HepG2 (cell line): ENCODE measurements around the gene GPALPP1. TPM values are rescaled to one million over a fixed set of nuclear protein-coding genes. Genes with fewer than 3 reads are reported as not detected.

Source experiments
- ATAC-seq: fragments of 200-7000 bp; cut with Tn5 transposase; 3 replicates; pipeline ENCODE4 v1.9.1; 2020; ENCODE audit warnings: mild to moderate bottlenecking, moderate library complexity
- BruUV-seq: library from RNA; stranded (reverse); fragments of 400-500 nt; replicated peaks from 2 replicates; lab custom pipeline; 2021; lab: Mats Ljungman, UMichigan
- CTCF ChIA-PET: fragments of 300-600 bp; formaldehyde crosslinking; extraction: SDS; loops from one replicate; lab custom pipeline; 2021; ENCODE audit warnings: low total read pairs, inconsistent platforms, low intra/inter-chr PET ratio; lab: Yijun Ruan, JAX
- POLR2A ChIA-PET: fragments of 350-600 bp; sonication (Branson Sonifier 250); formaldehyde crosslinking; loops from one replicate; lab custom pipeline; 2020; ENCODE audit warnings: antibody characterized with exemption, inconsistent platforms; lab: Yijun Ruan, JAX
- DNase-seq: peaks from one replicate; pipeline ENCODE4 v3.0.0-alpha.2; 2015; ENCODE audit warnings: low spot score
- FAIRE-seq: peaks from 3 replicates; lab custom pipeline; 2011; peaks lifted over from hg19 to GRCh38; lab: Jason Lieb, UNC
- H2AFZ ChIP-seq: one replicate; pipeline ENCODE4 v1.6.1; 2011; ENCODE audit warnings: low read length, inconsistent platforms
- H3K27ac ChIP-seq: fragments of 300-600 bp; 3 replicates; pipeline ENCODE4 v1.8.0; 2011; ENCODE audit warnings: mixed run types, mild to moderate bottlenecking, mixed read lengths, low read length, inconsistent platforms; ENCODE audit not compliant: insufficient read depth; ENCODE audit errors: extremely low read length
- H3K27me3 ChIP-seq, 2 experiments: fragments of 200-600 bp in 1 of 2; 2 replicates in 1 of 2; 3 replicates in 1 of 2; pipeline versions ENCODE4 v1.6.0 to v1.8.0; 2011; ENCODE audit warnings: low read length in 2 of 2, mild to moderate bottlenecking in 2 of 2, moderate library complexity in 2 of 2, inconsistent platforms in 1 of 2; ENCODE audit not compliant: insufficient read depth in 2 of 2, control insufficient read depth in 1 of 2
- H3K36me3 ChIP-seq, 2 experiments: fragments of 200-600 bp in 1 of 2; replicated peaks in 1 of 2; 2 replicates in 1 of 2; 3 replicates in 1 of 2; pipeline versions ENCODE4 v1.5.1 to v1.8.0; 2011; ENCODE audit warnings: low read length in 2 of 2, inconsistent platforms in 1 of 2; ENCODE audit not compliant: insufficient read depth in 2 of 2, control insufficient read depth in 1 of 2
- H3K4me1 ChIP-seq: 2 replicates; pipeline ENCODE4 v1.5.1; 2012; ENCODE audit warnings: low read length, inconsistent platforms; ENCODE audit not compliant: insufficient read depth
- H3K4me2 ChIP-seq: 2 replicates; pipeline ENCODE4 v1.6.0; 2011; ENCODE audit warnings: low read depth, low read length, inconsistent platforms
- H3K4me3 ChIP-seq, 3 experiments: fragments of 200-600 bp in 1 of 3; sonication (generic), shearing (Covaris generic) in 1 of 3; replicated peaks in 1 of 3; 2 replicates each; pipeline ENCODE4 v1.5.1; 2011 to 2016; ENCODE audit warnings: low read length in 3 of 3, inconsistent platforms in 2 of 3, low read depth in 2 of 3, mild to moderate bottlenecking in 2 of 3, control low read depth in 1 of 3, mixed read lengths in 1 of 3; ENCODE audit not compliant: insufficient read depth in 1 of 3
- H3K79me2 ChIP-seq: one replicate; pipeline ENCODE4 v1.6.1; 2011; ENCODE audit warnings: low read length, inconsistent platforms; ENCODE audit not compliant: insufficient read depth
- H3K9ac ChIP-seq: 2 replicates; pipeline ENCODE4 v1.6.0; 2011; ENCODE audit warnings: mild to moderate bottlenecking, low read depth, low read length, inconsistent platforms; ENCODE audit not compliant: insufficient read depth
- H3K9me3 ChIP-seq: 2 replicates; pipeline ENCODE4 v1.5.1; 2012; ENCODE audit warnings: mild to moderate bottlenecking, low read length
- H4K20me1 ChIP-seq: 2 replicates; pipeline ENCODE4 v1.6.0; 2011; ENCODE audit warnings: inconsistent platforms, mild to moderate bottlenecking, low read length, moderate library complexity; ENCODE audit not compliant: insufficient read depth
- AHDC1 ChIP-seq: sonication (generic); formaldehyde crosslinking; IDR thresholded peaks from 2 replicates; pipeline ENCODE4 v1.5.1; 2020; ENCODE audit warnings: mild to moderate bottlenecking, missing genetic modification reagents, borderline replicate concordance
- CBFB ChIP-seq: sonication (generic); formaldehyde crosslinking; IDR thresholded peaks from 2 replicates; pipeline ENCODE4 v1.4.0; 2020; ENCODE audit warnings: missing genetic modification reagents
- GPN1 ChIP-seq: sonication (generic); formaldehyde crosslinking; IDR thresholded peaks from 2 replicates; pipeline ENCODE4 v1.5.1; 2020; ENCODE audit warnings: missing genetic modification reagents, borderline replicate concordance
- MBNL3 ChIP-seq: fragments of 250-450 bp; sonication (Bioruptor Pico); conservative IDR thresholded peaks from 2 replicates; pipeline ENCODE4 v1.8.0; 2022; ENCODE audit warnings: mild to moderate bottlenecking, inconsistent platforms
- NCOA1 ChIP-seq: sonication (generic); formaldehyde crosslinking; IDR thresholded peaks from 2 replicates; pipeline ENCODE4 v1.9.0; 2021; ENCODE audit warnings: missing genetic modification reagents
- ZFYVE20 ChIP-seq: sonication (generic); formaldehyde crosslinking; IDR thresholded peaks from 2 replicates; pipeline ENCODE4 v1.8.0; 2023; ENCODE audit warnings: low read depth, mild to moderate bottlenecking, moderate library complexity, missing genetic modification reagents, borderline replicate concordance
- ZNF607 ChIP-seq: sonication (generic); formaldehyde crosslinking; IDR thresholded peaks from 2 replicates; pipeline ENCODE4 v1.5.1; 2020; ENCODE audit warnings: missing genetic modification reagents, mild to moderate bottlenecking, borderline replicate concordance
- ZNF646 ChIP-seq: sonication (generic); formaldehyde crosslinking; IDR thresholded peaks from 2 replicates; pipeline ENCODE4 v1.9.0; 2021; ENCODE audit warnings: mild to moderate bottlenecking, missing genetic modification reagents
- WGBS: methylation state at CpG from one replicate; pipeline ENCODE4 v1.1.6; 2017; ENCODE audit warnings: low lambda C conversion rate; 5-methylcytosine and 5-hydroxymethylcytosine counted together
- in situ Hi-C: cut with HindIII; loops from 2 replicates; pipeline ENCODE4 v1.10.0; 2017; ENCODE audit warnings: low pct_unique_long_range_greater_than_20kb; ENCODE audit not compliant: extremely low pct_ligation_motif_present
- intact Hi-C: fragments of 100-400 bp; cut with micrococcal nuclease; formaldehyde crosslinking; loops from one replicate; pipeline ENCODE4 v1.10.0; 2022; ENCODE audit not compliant: unreplicated experiment
- polyA plus RNA-seq, 8 experiments: library from polyadenylated mRNA; depleted of rRNA in 3 of 8; stranded (reverse) in 7 of 8; unstranded in 1 of 8; fragments of >200 nt; fragmentation: Illumina TruSeq in 4 of 8; extraction: Trizol in 4 of 8; gene quantifications; 2 replicates each; pipeline versions ENCODE4 v1.2.1 to v1.2.3, GENCODE V29; 2011 to 2016; ENCODE audit warnings: low read depth in 4 of 8, missing spikeins in 1 of 8, mixed read lengths in 1 of 8; ENCODE audit not compliant: insufficient read depth in 1 of 8
- total RNA-seq, 5 experiments: library from RNA; depleted of rRNA; stranded (reverse); fragments of >200 nt; fragmentation: Illumina TruSeq; extraction: Trizol; gene quantifications; 2 replicates each; pipeline ENCODE4 v1.2.3, GENCODE V29; 2016; ENCODE audit warnings: low read depth in 1 of 5
- TF ChIP-seq, protein P1 (sequence below): fragments of 450-650 bp; IDR thresholded peaks from 2 replicates; pipeline ENCODE4 v1.6.1; 2017; ENCODE audit warnings: mild to moderate bottlenecking

The GPALPP1 gene
- total and polyA plus RNA-seq, 2 of the 13 experiments (the other 11 are each of a cell fraction or from before 2014, with no cell fraction given) = 12.1 to 23.1 TPM

GRCh38 chr13:45060062-45060461, 70.7 kb downstream of the GPALPP1 start:
- ChIA-PET CTCF (no interaction called here), POLR2A (no interaction called here)
- no peak for FAIRE-seq
- TF ChIP-seq ZNF646 (no peak), CBFB (CRISPR knock-in tag) (no peak), NCOA1 (CRISPR knock-in tag) (no peak), AHDC1 (CRISPR knock-in tag) (no peak), ZFYVE20 (CRISPR knock-in tag) (no peak), ZNF607 (CRISPR knock-in tag) (no peak), GPN1 (CRISPR knock-in tag) (no peak), MBNL3 (CRISPR knock-in tag) (no peak)
- TF ChIP-seq, protein P1, sequence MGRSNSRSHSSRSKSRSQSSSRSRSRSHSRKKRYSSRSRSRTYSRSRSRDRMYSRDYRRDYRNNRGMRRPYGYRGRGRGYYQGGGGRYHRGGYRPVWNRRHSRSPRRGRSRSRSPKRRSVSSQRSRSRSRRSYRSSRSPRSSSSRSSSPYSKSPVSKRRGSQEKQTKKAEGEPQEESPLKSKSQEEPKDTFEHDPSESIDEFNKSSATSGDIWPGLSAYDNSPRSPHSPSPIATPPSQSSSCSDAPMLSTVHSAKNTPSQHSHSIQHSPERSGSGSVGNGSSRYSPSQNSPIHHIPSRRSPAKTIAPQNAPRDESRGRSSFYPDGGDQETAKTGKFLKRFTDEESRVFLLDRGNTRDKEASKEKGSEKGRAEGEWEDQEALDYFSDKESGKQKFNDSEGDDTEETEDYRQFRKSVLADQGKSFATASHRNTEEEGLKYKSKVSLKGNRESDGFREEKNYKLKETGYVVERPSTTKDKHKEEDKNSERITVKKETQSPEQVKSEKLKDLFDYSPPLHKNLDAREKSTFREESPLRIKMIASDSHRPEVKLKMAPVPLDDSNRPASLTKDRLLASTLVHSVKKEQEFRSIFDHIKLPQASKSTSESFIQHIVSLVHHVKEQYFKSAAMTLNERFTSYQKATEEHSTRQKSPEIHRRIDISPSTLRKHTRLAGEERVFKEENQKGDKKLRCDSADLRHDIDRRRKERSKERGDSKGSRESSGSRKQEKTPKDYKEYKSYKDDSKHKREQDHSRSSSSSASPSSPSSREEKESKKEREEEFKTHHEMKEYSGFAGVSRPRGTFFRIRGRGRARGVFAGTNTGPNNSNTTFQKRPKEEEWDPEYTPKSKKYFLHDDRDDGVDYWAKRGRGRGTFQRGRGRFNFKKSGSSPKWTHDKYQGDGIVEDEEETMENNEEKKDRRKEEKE = no peak

More at GRCh38 chr13:45060062-45060461, 70.7 kb downstream of the GPALPP1 start:
- Histone ChIP-seq H4K20me1 (no peaks in the 10 kb centered on the region), H3K4me2 (no peak overlapping the region), H2AFZ (no peak overlapping the region), H3K4me3 (no peak overlapping the region), H3K27ac (no peak overlapping the region), H3K79me2 (no peaks in the 10 kb centered on the region), H3K9ac (no peak overlapping the region), H3K27me3 (peaks cover 0 to 3% of the 10 kb centered on the region in 2 experiments; a peak in 1 of 5 replicates), H3K4me1 (no peaks in the 10 kb centered on the region), H3K36me3 (no peaks in the 10 kb centered on the region), H3K9me3 (no peaks in the 10 kb centered on the region)
- in situ Hi-C loops (no loop called here), intact Hi-C loops (no loop called here)
- ATAC-seq (no peak), DNase-seq (no peak)
- 35% methylated on average over 3 of the region's 3 CpGs for WGBS
- BruUV-seq = no TSS peak
